Choroid plexus epithelial cell (primary cell): ENCODE results near the gene AP1G2.
A peak's percentile ranks its signal among the peaks of the same experiment; 100 is the strongest.

Experiments
- DNase-seq: peaks from one replicate; pipeline ENCODE4 v3.0.0-alpha.2; 2010; ENCODE audit warnings: low read depth
- H3K4me3 ChIP-seq: 2 replicates; pipeline ENCODE4 v1.5.1; 2011; ENCODE audit warnings: low read depth, mild to moderate bottlenecking, control low read depth, low read length, moderate library complexity
- TF ChIP-seq, protein P1 (sequence below): conservative IDR thresholded peaks from 2 replicates; pipeline ENCODE4 v1.5.1; 2011; ENCODE audit warnings: low read depth, mild to moderate bottlenecking, control low read depth, inconsistent platforms, low read length, moderate library complexity

The AP1G2 gene

GRCh38 chr14:23533652-23534435, 33.7 kb downstream of the AP1G2 start:
- TF ChIP-seq, protein P1, sequence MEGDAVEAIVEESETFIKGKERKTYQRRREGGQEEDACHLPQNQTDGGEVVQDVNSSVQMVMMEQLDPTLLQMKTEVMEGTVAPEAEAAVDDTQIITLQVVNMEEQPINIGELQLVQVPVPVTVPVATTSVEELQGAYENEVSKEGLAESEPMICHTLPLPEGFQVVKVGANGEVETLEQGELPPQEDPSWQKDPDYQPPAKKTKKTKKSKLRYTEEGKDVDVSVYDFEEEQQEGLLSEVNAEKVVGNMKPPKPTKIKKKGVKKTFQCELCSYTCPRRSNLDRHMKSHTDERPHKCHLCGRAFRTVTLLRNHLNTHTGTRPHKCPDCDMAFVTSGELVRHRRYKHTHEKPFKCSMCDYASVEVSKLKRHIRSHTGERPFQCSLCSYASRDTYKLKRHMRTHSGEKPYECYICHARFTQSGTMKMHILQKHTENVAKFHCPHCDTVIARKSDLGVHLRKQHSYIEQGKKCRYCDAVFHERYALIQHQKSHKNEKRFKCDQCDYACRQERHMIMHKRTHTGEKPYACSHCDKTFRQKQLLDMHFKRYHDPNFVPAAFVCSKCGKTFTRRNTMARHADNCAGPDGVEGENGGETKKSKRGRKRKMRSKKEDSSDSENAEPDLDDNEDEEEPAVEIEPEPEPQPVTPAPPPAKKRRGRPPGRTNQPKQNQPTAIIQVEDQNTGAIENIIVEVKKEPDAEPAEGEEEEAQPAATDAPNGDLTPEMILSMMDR: no peak
- H3K4me3 ChIP-seq: no peak overlapping the region
- no peak for DNase-seq

DNA sequence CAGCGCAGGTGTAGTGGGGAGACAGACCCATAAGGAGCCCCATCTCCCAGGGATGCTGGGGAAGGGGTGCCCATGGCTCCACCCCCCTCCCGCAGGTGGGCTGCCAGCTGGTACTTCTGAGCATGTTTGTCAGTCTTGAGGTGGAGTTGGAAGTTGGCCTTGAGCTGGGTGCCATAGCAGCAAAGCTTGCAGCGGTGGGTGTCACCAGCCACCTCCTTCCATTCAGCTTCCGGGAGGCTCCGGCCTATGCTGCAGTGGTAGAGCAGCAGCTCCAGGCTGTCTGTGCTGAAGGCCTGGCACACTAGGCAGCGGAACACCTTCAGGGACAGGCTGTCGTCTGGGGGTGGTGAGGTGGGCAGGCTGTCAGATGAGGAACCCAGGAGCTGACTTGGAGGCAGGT, 34.9 kb downstream of the AP1G2 start:
- TF ChIP-seq, protein P1: no peak
- no peak for DNase-seq
- no peak overlapping the region for H3K4me3 ChIP-seq

GRCh38 chr14:23531391-23531790, 36.2 kb downstream of the AP1G2 start:
- TF ChIP-seq, protein P1: no peak
- DNase-seq: no peak
- H3K4me3 ChIP-seq: no peak overlapping the region

DNA sequence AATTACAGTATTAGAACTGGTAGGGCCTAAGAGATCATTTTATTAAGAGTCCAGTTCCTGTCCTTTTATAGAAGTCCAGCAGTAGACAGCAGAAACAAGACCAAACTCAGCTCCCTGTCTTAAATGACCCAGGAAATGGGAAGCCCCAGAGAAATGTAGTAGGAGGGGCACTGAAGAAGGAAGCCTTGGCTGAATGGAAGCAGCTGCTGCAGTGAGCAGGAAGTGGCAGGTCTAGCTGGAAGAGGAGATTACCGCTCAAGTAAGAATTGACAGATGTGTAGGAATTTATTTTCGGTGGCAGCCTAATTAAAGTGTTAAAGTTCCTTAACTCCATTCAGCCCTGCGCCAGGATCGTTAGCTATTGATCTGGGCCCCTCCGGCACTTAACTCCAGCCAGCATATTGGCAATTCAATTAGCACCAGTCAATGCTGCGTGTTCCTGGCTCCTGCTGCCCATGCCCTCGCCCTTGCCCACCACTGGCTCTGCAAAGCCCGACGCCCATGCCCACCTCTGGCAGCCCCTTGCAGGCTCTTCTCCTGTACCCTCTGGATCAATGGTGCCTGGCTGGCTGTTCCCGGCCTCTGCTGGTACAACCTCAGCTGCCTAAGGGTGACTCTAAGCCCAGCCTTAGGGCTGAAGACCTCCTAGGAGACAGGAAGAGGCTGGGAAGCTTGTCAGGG, 37.1 kb downstream of the AP1G2 start:
- no peak for DNase-seq
- TF ChIP-seq, protein P1: no peak
- no peak overlapping the region for H3K4me3 ChIP-seq

- TF ChIP-seq, protein P1: no peak
- H3K4me3 ChIP-seq: no peak overlapping the region
- DNase-seq: no peak
Observed at GRCh38 chr14:23529016-23529415, 38.6 kb downstream of the AP1G2 start.

GRCh38 chr14:23528555-23528954, 39.0 kb downstream of the AP1G2 start:
- TF ChIP-seq, protein P1: peak; percentile 52
- DNase-seq: peak; percentile 7

More at GRCh38 chr14:23528555-23528954, 39.0 kb downstream of the AP1G2 start:
- no peak overlapping the region for H3K4me3 ChIP-seq
